Measurements from ENCODE around the gene TMED10. TPM values are rescaled to one million over a fixed set of nuclear protein-coding genes. Genes with fewer than 3 reads are reported as not detected.

The TMED10 gene
- total RNA-seq, 1 experiment from 2014 or later, result 255 TPM

DNA sequence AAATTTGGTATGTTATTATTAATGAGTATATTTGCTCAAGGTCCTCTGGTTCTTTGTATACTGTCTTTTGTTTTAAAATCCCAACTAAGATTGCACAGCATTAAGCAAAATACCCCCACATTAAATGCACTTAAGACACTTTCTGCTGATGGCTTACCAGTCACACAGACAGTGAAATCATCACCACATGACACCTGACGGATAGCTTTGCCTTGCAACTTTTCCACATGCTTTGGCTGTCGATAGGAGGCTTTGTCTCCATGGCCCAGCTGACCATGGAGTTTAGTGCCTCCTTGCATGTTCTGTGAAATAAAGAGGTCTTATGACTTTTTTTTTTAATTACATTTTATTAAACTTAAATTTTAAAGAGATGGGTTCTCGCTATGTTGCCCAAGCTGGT is 69.2 kb downstream of the TMED10 start:
- no peak for DNase-seq
- no TSS peak for BruUV-seq (replicated peaks)
- H3K4me1 ChIP-seq, result no peaks in the 10 kb centered on the region
- H3K9me3 Mint-ChIP-seq (ENCODE audit: unreplicated experiment), result no peaks in the 10 kb centered on the region
- intact Hi-C loops (cut with micrococcal nuclease; ENCODE audit: unreplicated experiment), result no loop called here
- no peaks in the 10 kb centered on the region for H3K27me3 Mint-ChIP-seq (ENCODE audit: insufficient read depth, unreplicated experiment)
- H3K4me1 Mint-ChIP-seq (ENCODE audit: low read depth, unreplicated experiment), result no peaks in the 10 kb centered on the region
- peaks cover 1% of the 10 kb centered on the region; the same call in 1 of the 2 replicates for H3K36me3 ChIP-seq (ENCODE audit: control insufficient read depth, insufficient read depth, low read length)
- POLR2A ChIA-PET, result no interaction called here
- no peaks in the 10 kb centered on the region for H3K27me3 ChIP-seq (replicated peaks; ENCODE audit: control insufficient read depth, insufficient read depth, low read length)
- H3K36me3 Mint-ChIP-seq (ENCODE audit: insufficient read depth, unreplicated experiment), result peaks cover 53% of the 10 kb centered on the region
- TF ChIP-seq, protein P1, sequence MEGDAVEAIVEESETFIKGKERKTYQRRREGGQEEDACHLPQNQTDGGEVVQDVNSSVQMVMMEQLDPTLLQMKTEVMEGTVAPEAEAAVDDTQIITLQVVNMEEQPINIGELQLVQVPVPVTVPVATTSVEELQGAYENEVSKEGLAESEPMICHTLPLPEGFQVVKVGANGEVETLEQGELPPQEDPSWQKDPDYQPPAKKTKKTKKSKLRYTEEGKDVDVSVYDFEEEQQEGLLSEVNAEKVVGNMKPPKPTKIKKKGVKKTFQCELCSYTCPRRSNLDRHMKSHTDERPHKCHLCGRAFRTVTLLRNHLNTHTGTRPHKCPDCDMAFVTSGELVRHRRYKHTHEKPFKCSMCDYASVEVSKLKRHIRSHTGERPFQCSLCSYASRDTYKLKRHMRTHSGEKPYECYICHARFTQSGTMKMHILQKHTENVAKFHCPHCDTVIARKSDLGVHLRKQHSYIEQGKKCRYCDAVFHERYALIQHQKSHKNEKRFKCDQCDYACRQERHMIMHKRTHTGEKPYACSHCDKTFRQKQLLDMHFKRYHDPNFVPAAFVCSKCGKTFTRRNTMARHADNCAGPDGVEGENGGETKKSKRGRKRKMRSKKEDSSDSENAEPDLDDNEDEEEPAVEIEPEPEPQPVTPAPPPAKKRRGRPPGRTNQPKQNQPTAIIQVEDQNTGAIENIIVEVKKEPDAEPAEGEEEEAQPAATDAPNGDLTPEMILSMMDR (IDR thresholded peaks at IDR 0.05; ENCODE audit: insufficient read depth in 1 of 2, low read depth in 1 of 2, low read length in 1 of 2, severe bottlenecking in 1 of 2, unreplicated experiment in 1 of 2), result no peak
- H3K4me3 ChIP-seq (ENCODE audit: low read depth, low read length), result no peak overlapping the region
- CTCF ChIA-PET, result no interaction called here
- H3K4me3 Mint-ChIP-seq (ENCODE audit: unreplicated experiment), result no peak overlapping the region
- H3K9me3 ChIP-seq, result no peaks in the 10 kb centered on the region
- H3K27ac Mint-ChIP-seq (ENCODE audit: unreplicated experiment), result no peak overlapping the region

DNA sequence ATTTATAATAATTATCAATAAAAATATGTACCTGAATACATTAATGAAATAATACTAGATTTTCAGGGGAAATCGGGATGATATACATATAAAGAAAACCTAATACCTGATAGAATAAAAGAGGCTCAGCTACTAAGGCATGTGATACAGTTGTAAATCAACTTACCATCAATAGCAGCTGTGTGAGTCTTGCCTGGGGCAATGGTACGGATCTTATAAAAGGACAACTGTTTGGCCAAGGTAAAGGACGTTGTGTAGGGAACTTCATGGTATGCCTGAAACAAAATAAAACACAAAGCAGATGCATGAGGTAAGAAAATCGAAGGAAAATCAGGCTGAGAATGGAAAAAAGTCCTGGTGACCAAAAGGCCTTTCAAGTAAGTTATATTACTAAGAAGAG is 74.9 kb downstream of the TMED10 start:
- H3K4me1 Mint-ChIP-seq (ENCODE audit: low read depth, unreplicated experiment), result no peaks in the 10 kb centered on the region
- H3K9me3 Mint-ChIP-seq (ENCODE audit: unreplicated experiment), result no peaks in the 10 kb centered on the region
- Histone ChIP-seq H3K4me1 (no peaks in the 10 kb centered on the region), H3K4me3 (ENCODE audit: low read depth, low read length) (no peak overlapping the region), H3K9me3 (no peaks in the 10 kb centered on the region), H3K36me3 (ENCODE audit: control insufficient read depth, insufficient read depth, low read length) (peaks cover 1% of the 10 kb centered on the region), H3K27me3 (replicated peaks; ENCODE audit: control insufficient read depth, insufficient read depth, low read length) (no peaks in the 10 kb centered on the region)
- no TSS peak for BruUV-seq (replicated peaks)
- no peak overlapping the region for H3K27ac Mint-ChIP-seq (ENCODE audit: unreplicated experiment)
- H3K36me3 Mint-ChIP-seq (ENCODE audit: insufficient read depth, unreplicated experiment), result peaks cover 40% of the 10 kb centered on the region
- H3K27me3 Mint-ChIP-seq (ENCODE audit: insufficient read depth, unreplicated experiment), result no peaks in the 10 kb centered on the region
- DNase-seq, result no peak
- ChIA-PET CTCF (no interaction called here), POLR2A (no interaction called here)
- intact Hi-C loops (cut with micrococcal nuclease; ENCODE audit: unreplicated experiment), result no loop called here
- TF ChIP-seq, protein P1 (IDR thresholded peaks at IDR 0.05; ENCODE audit: insufficient read depth in 1 of 2, low read depth in 1 of 2, low read length in 1 of 2, severe bottlenecking in 1 of 2, unreplicated experiment in 1 of 2), result no peak
- H3K4me3 Mint-ChIP-seq (ENCODE audit: unreplicated experiment), result no peak overlapping the region

DNA sequence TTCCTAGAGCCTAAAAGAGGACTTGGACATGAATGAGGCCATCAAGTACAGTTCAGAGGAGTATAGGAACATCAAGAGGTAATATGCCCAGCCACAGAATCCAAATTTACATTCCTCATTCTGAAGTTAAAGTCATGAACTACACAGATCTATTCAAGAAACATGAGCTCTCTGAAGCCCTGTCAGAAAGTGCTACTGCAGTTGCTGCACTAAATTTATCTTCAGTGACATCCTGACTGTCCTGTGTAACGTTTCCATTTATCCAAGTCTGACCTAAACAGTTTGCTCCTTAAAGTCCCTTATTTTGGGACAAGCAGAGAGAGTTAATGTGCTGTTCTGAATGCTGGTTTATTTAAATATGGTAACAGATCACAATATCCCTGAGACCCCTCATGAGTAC is 77.7 kb downstream of the TMED10 start:
- H3K27me3 Mint-ChIP-seq (ENCODE audit: insufficient read depth, unreplicated experiment), result no peaks in the 10 kb centered on the region
- Histone ChIP-seq H3K9me3 (no peaks in the 10 kb centered on the region), H3K4me1 (no peaks in the 10 kb centered on the region), H3K4me3 (ENCODE audit: low read depth, low read length) (no peak overlapping the region), H3K27me3 (replicated peaks; ENCODE audit: control insufficient read depth, insufficient read depth, low read length) (no peaks in the 10 kb centered on the region), H3K36me3 (ENCODE audit: control insufficient read depth, insufficient read depth, low read length) (peaks cover 1% of the 10 kb centered on the region)
- BruUV-seq (replicated peaks), result no TSS peak
- no peak for DNase-seq
- no peaks in the 10 kb centered on the region for H3K9me3 Mint-ChIP-seq (ENCODE audit: unreplicated experiment)
- POLR2A ChIA-PET, result no interaction called here
- TF ChIP-seq, protein P1 (IDR thresholded peaks at IDR 0.05; ENCODE audit: insufficient read depth in 1 of 2, low read depth in 1 of 2, low read length in 1 of 2, severe bottlenecking in 1 of 2, unreplicated experiment in 1 of 2), result no peak
- no peak overlapping the region for H3K27ac Mint-ChIP-seq (ENCODE audit: unreplicated experiment)
- no peak overlapping the region for H3K4me3 Mint-ChIP-seq (ENCODE audit: unreplicated experiment)
- no peaks in the 10 kb centered on the region for H3K4me1 Mint-ChIP-seq (ENCODE audit: low read depth, unreplicated experiment)
- H3K36me3 Mint-ChIP-seq (ENCODE audit: insufficient read depth, unreplicated experiment), result peaks cover 19% of the 10 kb centered on the region
- intact Hi-C loops (cut with micrococcal nuclease; ENCODE audit: unreplicated experiment), result no loop called here
- CTCF ChIA-PET, result interaction anchor here (0.6 kb wide), 1 partner anchor 106 kb away, joined by 3 read pairs; no protein-coding TSS in a partner anchor
